ENCODE measurements around the gene ANO6. TPM values are rescaled to one million over a fixed set of nuclear protein-coding genes. Genes with fewer than 3 reads are reported as not detected.

ANO6 gene
- polyA plus RNA-seq, 1 donor (not counting 4 experiments of a cell fraction or from before 2014, with no cell fraction given) = 64.3 TPM

- dilution Hi-C loops (cut with MboI; ENCODE audit: extremely low pct_ligation_motif_present, low sequenced_read_pairs) = no loop called here
- FAIRE-seq (no peak), DNase-seq (ENCODE audit: low read depth, low spot score) (no peak)
- Histone ChIP-seq H3K4me1 (ENCODE audit: control insufficient read depth, extremely low read depth, insufficient read depth, low read length) (no peaks in the 10 kb centered on the region), H2AFZ (ENCODE audit: control insufficient read depth, low read length) (no peak overlapping the region), H3K27ac (ENCODE audit: control insufficient read depth, insufficient read depth, low read length) (no peak overlapping the region), H3K36me3 (ENCODE audit: control insufficient read depth in 2 of 2, extremely low read depth in 1 of 2, insufficient read depth in 2 of 2, low read length in 2 of 2) (peaks cover 20 to 35% of the 10 kb centered on the region in 2 experiments), H3K9ac (ENCODE audit: control insufficient read depth, extremely low read depth, insufficient read depth, low read length) (no peak overlapping the region), H3K79me2 (ENCODE audit: control insufficient read depth, insufficient read depth, low read length) (no peaks in the 10 kb centered on the region), H3K9me3 (ENCODE audit: control insufficient read depth, low read depth, low read length) (no peaks in the 10 kb centered on the region), H3K27me3 (ENCODE audit: control insufficient read depth, extremely low read depth, insufficient read depth, low read length) (no peaks in the 10 kb centered on the region), H3K4me2 (ENCODE audit: control insufficient read depth, extremely low read depth, insufficient read depth, low read depth, low read length) (no peak overlapping the region), H3K9me1 (ENCODE audit: control insufficient read depth, extremely low read depth, insufficient read depth, low read length) (no peaks in the 10 kb centered on the region), H4K20me1 (ENCODE audit: control insufficient read depth, extremely low read depth, insufficient read depth, low read length) (no peaks in the 10 kb centered on the region), H3K4me3 (ENCODE audit: control insufficient read depth in 2 of 3, extremely low read depth in 1 of 3, insufficient read depth in 2 of 3, low read depth in 1 of 3, low read length in 3 of 3) (no peak overlapping the region)
- no peak for TF ChIP-seq CTCF (optimal IDR thresholded peaks at IDR 0.05 in 1 of 3, IDR thresholded peaks at IDR 0.05 in 1 of 3, conservative IDR thresholded peaks at IDR 0.05 in 1 of 3; ENCODE audit: extremely low read depth in 1 of 3, insufficient read depth in 2 of 3, low read length in 3 of 3)
- no peak for TF ChIP-seq EZH2 (IDR thresholded peaks at IDR 0.05; ENCODE audit: low read length)
These were observed 205.8 kb downstream of the ANO6 start for GRCh38 chr12:45421736-45422135.

GRCh38 chr12:45423931-45424330 lies 208.0 kb downstream of the ANO6 start:
- no peak for TF ChIP-seq EZH2 (IDR thresholded peaks at IDR 0.05; ENCODE audit: low read length)
- no peak for TF ChIP-seq CTCF (optimal IDR thresholded peaks at IDR 0.05 in 1 of 3, IDR thresholded peaks at IDR 0.05 in 1 of 3, conservative IDR thresholded peaks at IDR 0.05 in 1 of 3; ENCODE audit: extremely low read depth in 1 of 3, insufficient read depth in 2 of 3, low read length in 3 of 3)
- no peak for FAIRE-seq
- no peaks in the 10 kb centered on the region for H3K9me3 ChIP-seq (ENCODE audit: control insufficient read depth, low read depth, low read length)

More at GRCh38 chr12:45423931-45424330, 208.0 kb downstream of the ANO6 start:
- no peak for DNase-seq (ENCODE audit: low read depth, low spot score)
- Histone ChIP-seq H4K20me1 (ENCODE audit: control insufficient read depth, extremely low read depth, insufficient read depth, low read length) (no peaks in the 10 kb centered on the region), H3K9ac (ENCODE audit: control insufficient read depth, extremely low read depth, insufficient read depth, low read length) (no peak overlapping the region), H3K36me3 (ENCODE audit: control insufficient read depth in 2 of 2, extremely low read depth in 1 of 2, insufficient read depth in 2 of 2, low read length in 2 of 2) (peaks cover 13 to 35% of the 10 kb centered on the region in 2 experiments), H2AFZ (ENCODE audit: control insufficient read depth, low read length) (no peak overlapping the region), H3K79me2 (ENCODE audit: control insufficient read depth, insufficient read depth, low read length) (no peaks in the 10 kb centered on the region), H3K4me1 (ENCODE audit: control insufficient read depth, extremely low read depth, insufficient read depth, low read length) (no peaks in the 10 kb centered on the region), H3K4me3 (ENCODE audit: control insufficient read depth in 2 of 3, extremely low read depth in 1 of 3, insufficient read depth in 2 of 3, low read depth in 1 of 3, low read length in 3 of 3) (no peak overlapping the region), H3K9me1 (ENCODE audit: control insufficient read depth, extremely low read depth, insufficient read depth, low read length) (no peaks in the 10 kb centered on the region), H3K27me3 (ENCODE audit: control insufficient read depth, extremely low read depth, insufficient read depth, low read length) (no peaks in the 10 kb centered on the region), H3K27ac (ENCODE audit: control insufficient read depth, insufficient read depth, low read length) (no peak overlapping the region), H3K4me2 (ENCODE audit: control insufficient read depth, extremely low read depth, insufficient read depth, low read depth, low read length) (no peak overlapping the region)
- dilution Hi-C loops (cut with MboI; ENCODE audit: extremely low pct_ligation_motif_present, low sequenced_read_pairs) = no loop called here

Measured in keratinocyte (primary cell).